ENCODE results near the gene TRIM2.
A peak's percentile ranks its signal among the peaks of the same experiment; 100 is the strongest.

Gene TRIM2

DNA sequence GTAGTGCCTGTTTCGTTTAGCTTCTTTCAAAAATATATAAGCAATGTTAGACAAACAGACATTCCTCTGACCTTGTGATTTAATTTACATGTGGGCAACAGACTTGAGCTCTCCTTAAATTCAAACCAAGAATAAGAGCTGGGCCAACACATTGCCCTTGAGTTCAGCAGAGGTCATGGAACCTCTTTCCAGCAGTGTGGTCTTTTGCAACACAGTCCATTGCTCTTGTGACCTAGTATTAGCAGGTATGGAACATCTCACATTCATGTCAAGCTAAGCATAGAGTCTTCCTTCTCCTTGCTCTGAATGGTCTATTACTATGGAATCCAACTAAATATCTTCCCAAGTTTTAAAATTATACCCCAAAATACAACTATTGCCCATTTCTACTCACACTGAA lies 106.5 kb downstream of the TRIM2 start:
- Histone ChIP-seq H3K4me1 (ENCODE audit: control insufficient read depth in 2 of 2, insufficient read depth in 1 of 2, low read depth in 1 of 2, low read length in 2 of 2) (no peaks in the 10 kb centered on the region), H3K18ac (ENCODE audit: low read length) (no peak overlapping the region), H2AK5ac (ENCODE audit: low read depth, low read length) (no peak overlapping the region), H3K27me3 (ENCODE audit: control insufficient read depth in 3 of 3, insufficient read depth in 3 of 3, low read depth in 1 of 3, low read length in 3 of 3) (no peaks in the 10 kb centered on the region), H3K4me2 (ENCODE audit: insufficient read depth, low read length, poor library complexity, severe bottlenecking) (no peak overlapping the region), H3K9me3 (replicated peaks in 1 of 2; ENCODE audit: control insufficient read depth in 2 of 2, insufficient read depth in 1 of 2, low read depth in 1 of 2, low read length in 2 of 2) (peaks cover 0 to 18% of the 10 kb centered on the region in 2 donors), H3K4me3 (ENCODE audit: low read length in 2 of 2) (no peak overlapping the region), H3K9ac (ENCODE audit: low read depth, low read length, poor library complexity) (no peak overlapping the region), H3K36me3 (replicated peaks in 1 of 2; ENCODE audit: control insufficient read depth in 2 of 2, insufficient read depth in 2 of 2, low read length in 2 of 2) (peaks cover 3 to 89% of the 10 kb centered on the region in 2 donors), H2BK5ac (ENCODE audit: low read length) (no peak overlapping the region), H3K79me1 (ENCODE audit: low read depth, low read length) (no peaks in the 10 kb centered on the region), H4K91ac (ENCODE audit: low read depth, low read length, poor library complexity) (no peak overlapping the region), H3K23ac (ENCODE audit: low read depth, low read length, poor library complexity) (no peak overlapping the region), H3K14ac (ENCODE audit: low read length) (no peak overlapping the region), H2BK12ac (ENCODE audit: low read length) (no peak overlapping the region), H2BK15ac (ENCODE audit: low read length) (no peak overlapping the region), H3K4ac (ENCODE audit: low read length) (no peak overlapping the region), H3K27ac (replicated peaks; ENCODE audit: low read length) (no peak overlapping the region), H2BK120ac (ENCODE audit: low read depth, low read length) (no peak overlapping the region), H4K8ac (ENCODE audit: low read depth, low read length) (no peak overlapping the region), H2AFZ (ENCODE audit: low read length) (no peak overlapping the region)
- no CpG with 5 or more reads among the region's 1 CpG for WGBS, 2 donors (ENCODE audit: extremely low coverage in 2 of 2, insufficient read length in 2 of 2, insufficient replicate concordance in 1 of 2)
- DNase-seq (ENCODE audit: low spot score): no peak

DNA sequence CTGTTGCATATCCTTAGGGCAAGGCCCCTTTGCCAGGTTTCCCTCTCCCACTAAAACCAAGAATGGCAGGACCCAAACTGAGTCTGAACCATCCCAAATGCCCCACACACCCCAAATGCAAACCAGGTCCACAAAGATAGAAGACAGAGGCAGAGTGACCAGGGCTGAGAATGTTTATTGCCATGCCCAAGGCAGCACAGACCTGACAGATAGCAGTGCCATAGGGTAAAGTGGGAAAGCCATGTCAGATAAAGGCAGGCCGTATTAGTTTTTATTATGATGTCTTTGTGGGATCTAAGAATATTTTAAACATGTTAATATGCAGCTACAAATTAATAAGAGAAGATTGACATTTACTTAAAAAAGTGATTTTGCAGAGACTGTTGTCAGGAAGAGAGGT lies 110.7 kb downstream of the TRIM2 start:
- no peak overlapping the region for H3K27ac ChIP-seq (replicated peaks; ENCODE audit: low read length)
- peaks cover 3 to 86% of the 10 kb centered on the region in 2 donors for H3K36me3 ChIP-seq (replicated peaks in 1 of 2; ENCODE audit: control insufficient read depth in 2 of 2, insufficient read depth in 2 of 2, low read length in 2 of 2)
- H3K4me1 ChIP-seq (ENCODE audit: control insufficient read depth in 2 of 2, insufficient read depth in 1 of 2, low read depth in 1 of 2, low read length in 2 of 2): no peaks in the 10 kb centered on the region

DNA sequence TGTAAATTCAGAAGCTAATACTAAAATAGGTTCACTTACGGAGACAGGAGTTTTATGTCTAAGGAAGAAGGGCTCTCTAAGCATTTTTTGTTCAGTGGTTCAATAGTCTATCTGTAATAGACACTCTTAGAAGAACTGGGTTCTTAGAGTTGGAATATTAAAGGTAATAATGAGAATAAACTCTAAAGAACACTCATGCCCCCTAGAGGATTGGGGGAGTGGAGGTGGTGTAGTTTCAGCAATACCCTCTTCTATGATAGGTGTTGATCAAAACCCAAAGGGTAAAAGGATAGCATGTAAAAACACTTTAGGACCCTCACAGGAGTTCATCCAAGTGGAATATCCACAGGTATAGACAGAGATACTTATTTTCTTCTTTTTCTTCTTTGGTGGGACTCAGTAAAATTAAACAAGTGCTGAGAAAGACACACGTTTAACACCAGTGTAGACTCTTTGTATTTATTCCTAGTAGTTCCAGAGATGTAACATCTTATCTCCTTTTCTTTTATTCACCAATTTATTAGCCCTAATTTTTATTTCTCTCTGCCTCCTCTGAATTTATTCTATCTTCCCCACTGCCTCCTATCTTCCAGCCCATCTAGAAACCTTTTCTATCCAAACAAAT lies 114.6 kb downstream of the TRIM2 start:
- H2AK5ac ChIP-seq (ENCODE audit: low read depth, low read length): no peak overlapping the region
- no CpG with 5 or more reads among the region's 2 CpGs for WGBS, 2 donors (ENCODE audit: extremely low coverage in 2 of 2, insufficient read length in 2 of 2, insufficient replicate concordance in 1 of 2)
- H2BK15ac ChIP-seq (ENCODE audit: low read length): no peak overlapping the region
- no peak overlapping the region for H2BK5ac ChIP-seq (ENCODE audit: low read length)
- no peak overlapping the region for H3K4me3 ChIP-seq (ENCODE audit: low read length in 2 of 2)
- H3K4ac ChIP-seq (ENCODE audit: low read length): no peak overlapping the region
- no peak overlapping the region for H2BK12ac ChIP-seq (ENCODE audit: low read length)
- DNase-seq (ENCODE audit: low spot score): peak; percentile 20
- no peak overlapping the region for H3K18ac ChIP-seq (ENCODE audit: low read length)
- H3K36me3 ChIP-seq (replicated peaks in 1 of 2; ENCODE audit: control insufficient read depth in 2 of 2, insufficient read depth in 2 of 2, low read length in 2 of 2): peaks cover 6 to 94% of the 10 kb centered on the region in 2 donors
- H2BK120ac ChIP-seq (ENCODE audit: low read depth, low read length): no peak overlapping the region
- H3K4me1 ChIP-seq (ENCODE audit: control insufficient read depth in 2 of 2, insufficient read depth in 1 of 2, low read depth in 1 of 2, low read length in 2 of 2): no peaks in the 10 kb centered on the region
- H4K91ac ChIP-seq (ENCODE audit: low read depth, low read length, poor library complexity): no peak overlapping the region
- no peak overlapping the region for H3K9ac ChIP-seq (ENCODE audit: low read depth, low read length, poor library complexity)
- H3K79me1 ChIP-seq (ENCODE audit: low read depth, low read length): no peaks in the 10 kb centered on the region
- H3K27me3 ChIP-seq (ENCODE audit: control insufficient read depth in 3 of 3, insufficient read depth in 3 of 3, low read depth in 1 of 3, low read length in 3 of 3): no peaks in the 10 kb centered on the region
- no peak overlapping the region for H3K14ac ChIP-seq (ENCODE audit: low read length)
- H2AFZ ChIP-seq (ENCODE audit: low read length): no peak overlapping the region
- H3K27ac ChIP-seq (replicated peaks; ENCODE audit: low read length): no peak overlapping the region
- no peak overlapping the region for H4K8ac ChIP-seq (ENCODE audit: low read depth, low read length)
- H3K4me2 ChIP-seq (ENCODE audit: insufficient read depth, low read length, poor library complexity, severe bottlenecking): no peak overlapping the region
- no peak overlapping the region for H3K23ac ChIP-seq (ENCODE audit: low read depth, low read length, poor library complexity)
- H3K9me3 ChIP-seq (replicated peaks in 1 of 2; ENCODE audit: control insufficient read depth in 2 of 2, insufficient read depth in 1 of 2, low read depth in 1 of 2, low read length in 2 of 2): no peaks in the 10 kb centered on the region

More for the DNA sequence above, 110.7 kb downstream of the TRIM2 start:
- H3K79me1 ChIP-seq (ENCODE audit: low read depth, low read length): no peaks in the 10 kb centered on the region
- no peak overlapping the region for H4K91ac ChIP-seq (ENCODE audit: low read depth, low read length, poor library complexity)
- H3K27me3 ChIP-seq (ENCODE audit: control insufficient read depth in 3 of 3, insufficient read depth in 3 of 3, low read depth in 1 of 3, low read length in 3 of 3): no peaks in the 10 kb centered on the region
- H3K9me3 ChIP-seq (replicated peaks in 1 of 2; ENCODE audit: control insufficient read depth in 2 of 2, insufficient read depth in 1 of 2, low read depth in 1 of 2, low read length in 2 of 2): peaks cover 0 to 4% of the 10 kb centered on the region in 2 donors
- no peak overlapping the region for H3K4me3 ChIP-seq (ENCODE audit: low read length in 2 of 2)
- no peak overlapping the region for H3K4me2 ChIP-seq (ENCODE audit: insufficient read depth, low read length, poor library complexity, severe bottlenecking)
- H3K4ac ChIP-seq (ENCODE audit: low read length): no peak overlapping the region
- no peak for DNase-seq (ENCODE audit: low spot score)
- no peak overlapping the region for H3K18ac ChIP-seq (ENCODE audit: low read length)
- H2BK5ac ChIP-seq (ENCODE audit: low read length): no peak overlapping the region
- H3K14ac ChIP-seq (ENCODE audit: low read length): no peak overlapping the region
- H3K23ac ChIP-seq (ENCODE audit: low read depth, low read length, poor library complexity): no peak overlapping the region
- no peak overlapping the region for H2AFZ ChIP-seq (ENCODE audit: low read length)
- H2BK15ac ChIP-seq (ENCODE audit: low read length): no peak overlapping the region
- H4K8ac ChIP-seq (ENCODE audit: low read depth, low read length): no peak overlapping the region
- H2BK120ac ChIP-seq (ENCODE audit: low read depth, low read length): no peak overlapping the region
- no peak overlapping the region for H2AK5ac ChIP-seq (ENCODE audit: low read depth, low read length)
- no CpG with 5 or more reads among the region's 1 CpG for WGBS, 2 donors (ENCODE audit: extremely low coverage in 2 of 2, insufficient read length in 2 of 2, insufficient replicate concordance in 1 of 2)
- H3K9ac ChIP-seq (ENCODE audit: low read depth, low read length, poor library complexity): no peak overlapping the region
- no peak overlapping the region for H2BK12ac ChIP-seq (ENCODE audit: low read length)

DNA sequence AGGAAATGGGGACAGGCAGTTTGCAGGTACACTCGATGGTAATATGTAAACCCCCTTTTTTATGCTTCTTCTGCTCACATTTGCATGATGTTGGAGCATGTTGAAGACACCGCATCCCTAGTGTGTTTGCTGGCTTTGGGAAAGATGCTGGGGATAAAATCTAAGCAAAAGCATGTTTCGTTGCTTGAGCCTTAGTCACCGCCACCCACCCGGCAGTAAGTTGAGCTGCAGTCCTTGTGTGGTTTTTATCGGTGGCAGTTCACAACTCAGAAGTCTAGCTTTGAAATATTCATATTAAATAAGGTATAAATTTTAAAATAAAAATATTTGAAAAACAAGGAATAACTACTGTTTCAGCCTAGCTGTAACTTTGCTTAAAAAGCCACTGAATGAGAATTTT lies 118.5 kb downstream of the TRIM2 start:
- H3K9ac ChIP-seq (ENCODE audit: low read depth, low read length, poor library complexity): no peak overlapping the region
- no peaks in the 10 kb centered on the region for H3K4me1 ChIP-seq (ENCODE audit: control insufficient read depth in 2 of 2, insufficient read depth in 1 of 2, low read depth in 1 of 2, low read length in 2 of 2)
- no peak overlapping the region for H2AFZ ChIP-seq (ENCODE audit: low read length)
- H4K91ac ChIP-seq (ENCODE audit: low read depth, low read length, poor library complexity): no peak overlapping the region
- no peaks in the 10 kb centered on the region for H3K27me3 ChIP-seq (ENCODE audit: control insufficient read depth in 3 of 3, insufficient read depth in 3 of 3, low read depth in 1 of 3, low read length in 3 of 3)
- H2BK12ac ChIP-seq (ENCODE audit: low read length): no peak overlapping the region
- no peak for DNase-seq (ENCODE audit: low spot score)
- no CpG with 5 or more reads among the region's 6 CpGs for WGBS, 2 donors (ENCODE audit: extremely low coverage in 2 of 2, insufficient read length in 2 of 2, insufficient replicate concordance in 1 of 2)
- H2BK5ac ChIP-seq (ENCODE audit: low read length): no peak overlapping the region
- no peak overlapping the region for H3K23ac ChIP-seq (ENCODE audit: low read depth, low read length, poor library complexity)
- H3K36me3 ChIP-seq (replicated peaks in 1 of 2; ENCODE audit: control insufficient read depth in 2 of 2, insufficient read depth in 2 of 2, low read length in 2 of 2): peaks cover 5 to 98% of the 10 kb centered on the region in 2 donors
- no peaks in the 10 kb centered on the region for H3K9me3 ChIP-seq (replicated peaks in 1 of 2; ENCODE audit: control insufficient read depth in 2 of 2, insufficient read depth in 1 of 2, low read depth in 1 of 2, low read length in 2 of 2)
- H3K14ac ChIP-seq (ENCODE audit: low read length): no peak overlapping the region
- H2BK15ac ChIP-seq (ENCODE audit: low read length): no peak overlapping the region
- H2BK120ac ChIP-seq (ENCODE audit: low read depth, low read length): no peak overlapping the region
- no peak overlapping the region for H3K4me2 ChIP-seq (ENCODE audit: insufficient read depth, low read length, poor library complexity, severe bottlenecking)
- H2AK5ac ChIP-seq (ENCODE audit: low read depth, low read length): no peak overlapping the region
- no peak overlapping the region for H3K4me3 ChIP-seq (ENCODE audit: low read length in 2 of 2)
- no peak overlapping the region for H3K18ac ChIP-seq (ENCODE audit: low read length)
- H3K27ac ChIP-seq (replicated peaks; ENCODE audit: low read length): no peak overlapping the region
- no peak overlapping the region for H3K4ac ChIP-seq (ENCODE audit: low read length)
- H3K79me1 ChIP-seq (ENCODE audit: low read depth, low read length): no peaks in the 10 kb centered on the region
- no peak overlapping the region for H4K8ac ChIP-seq (ENCODE audit: low read depth, low read length)
